GM19193 (cell line): ENCODE results near the gene MAST1.

ENCODE experiments used
- POLR2A ChIP-seq: IDR thresholded peaks from 4 replicates; pipeline ENCODE4 v1.6.1; 2011; ENCODE audit not compliant: insufficient read depth, insufficient read length; ENCODE audit errors: extremely low read depth

The MAST1 gene

GRCh38 chr19:12828494-12828893 is 9.8 kb upstream of the MAST1 start:
- no peak for TF ChIP-seq POLR2A

DNA sequence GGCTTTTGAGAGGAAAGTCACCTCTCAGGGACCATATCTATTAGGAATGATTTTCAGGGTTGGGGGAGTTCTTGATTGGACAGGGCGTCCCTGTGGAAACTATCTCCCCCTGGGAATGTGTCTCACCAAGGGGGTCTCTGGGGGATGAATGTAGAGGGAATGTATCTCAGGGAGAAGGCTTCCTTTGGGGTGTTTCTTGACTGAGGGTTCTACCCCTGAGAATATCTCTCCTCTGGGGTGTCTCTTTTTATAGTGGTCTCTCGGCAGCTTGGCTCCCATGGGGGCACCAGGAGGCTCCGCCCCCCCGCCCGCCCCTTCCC is 4.9 kb upstream of the MAST1 start:
- no peak for TF ChIP-seq POLR2A

DNA sequence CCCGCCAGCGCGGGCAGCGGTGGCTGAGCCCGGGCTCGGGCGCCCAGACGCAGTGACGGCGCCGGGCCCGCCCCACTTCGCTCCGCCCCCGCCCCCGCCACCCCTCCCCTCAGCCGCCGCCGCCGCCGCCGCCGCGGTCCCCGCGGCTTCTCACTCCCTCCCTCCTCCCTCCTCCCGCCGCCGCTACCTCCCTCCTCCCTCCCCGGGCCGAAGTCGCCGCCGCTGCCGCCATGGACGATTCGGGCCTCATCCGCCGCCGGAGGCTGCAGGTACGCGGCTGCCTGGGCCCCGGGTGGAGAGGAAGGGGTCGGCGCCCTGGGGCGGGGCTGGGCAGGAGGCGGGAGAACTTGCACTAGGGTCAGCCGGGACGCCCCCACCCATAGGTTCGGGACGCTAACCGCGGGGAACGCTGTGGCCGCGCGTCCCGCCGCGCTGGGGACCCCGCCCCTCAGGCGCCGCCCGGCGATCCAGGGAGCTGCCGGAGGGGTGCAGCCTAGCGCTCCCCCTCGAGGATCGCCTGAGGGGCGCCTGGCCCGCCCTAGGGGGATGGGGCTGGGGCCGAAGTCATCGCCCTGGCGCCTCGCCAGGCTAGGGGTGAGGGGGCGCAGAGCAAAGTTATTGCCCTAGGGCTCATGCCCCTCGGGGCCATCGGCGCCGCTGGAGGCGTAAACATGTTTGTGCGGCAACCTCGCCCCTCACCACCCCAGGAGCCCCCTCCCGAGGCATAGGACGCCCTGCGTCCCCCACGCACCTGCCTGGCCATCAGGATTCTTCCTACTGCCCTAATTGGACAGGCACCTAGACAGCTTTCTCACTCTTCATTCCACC is 4.4 kb upstream of the MAST1 start:
- TF ChIP-seq POLR2A = no peak

DNA sequence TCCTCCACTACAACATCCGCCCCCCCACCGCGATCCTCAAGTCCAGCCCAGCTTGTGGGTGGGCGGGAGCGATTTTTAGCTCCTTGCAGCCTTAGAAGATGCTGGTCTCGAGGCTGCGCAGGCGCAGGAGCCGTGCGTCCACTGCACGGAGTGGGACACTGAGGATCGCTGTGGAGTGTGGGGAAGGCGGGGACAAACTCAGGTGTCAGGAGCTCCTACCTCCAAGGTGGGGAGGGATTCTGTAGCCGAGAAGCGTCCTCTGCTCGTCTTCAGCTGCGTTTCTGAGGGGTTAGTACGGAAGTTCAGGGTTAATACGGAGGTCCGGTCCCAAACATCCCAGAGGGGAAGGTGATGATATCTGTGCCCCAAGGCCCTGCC is 3.8 kb upstream of the MAST1 start, which contains the start of gene RTBDN:
Gene RTBDN (minus strand): TSS at position 14 of the 378 bp plus-strand sequence. CDS start 4,600 bp downstream, outside the sequence.
- no peak for TF ChIP-seq POLR2A

GRCh38 chr19:12834976-12835757 is 3.1 kb upstream of the MAST1 start:
- no peak for TF ChIP-seq POLR2A

DNA sequence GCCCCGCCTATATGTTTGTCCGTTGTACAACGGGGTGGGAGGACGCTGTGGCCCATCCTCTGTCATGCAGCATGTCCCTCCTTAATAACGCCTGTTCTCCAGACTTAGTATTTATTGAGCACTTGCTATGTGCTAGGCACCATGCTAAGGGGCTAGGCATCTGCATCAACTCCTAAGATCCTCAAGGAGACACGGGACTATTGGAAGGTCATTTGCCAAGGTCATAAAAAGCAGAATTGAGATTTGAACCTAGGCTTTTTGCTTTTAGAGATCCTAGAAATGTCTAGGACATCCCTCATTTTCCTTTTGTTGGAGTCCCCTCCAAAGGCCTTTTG is 1.8 kb upstream of the MAST1 start:
- no peak for TF ChIP-seq POLR2A

- TF ChIP-seq POLR2A = no peak
Observed at GRCh38 chr19:12837225-12837624, 1.1 kb upstream of the MAST1 start.

DNA sequence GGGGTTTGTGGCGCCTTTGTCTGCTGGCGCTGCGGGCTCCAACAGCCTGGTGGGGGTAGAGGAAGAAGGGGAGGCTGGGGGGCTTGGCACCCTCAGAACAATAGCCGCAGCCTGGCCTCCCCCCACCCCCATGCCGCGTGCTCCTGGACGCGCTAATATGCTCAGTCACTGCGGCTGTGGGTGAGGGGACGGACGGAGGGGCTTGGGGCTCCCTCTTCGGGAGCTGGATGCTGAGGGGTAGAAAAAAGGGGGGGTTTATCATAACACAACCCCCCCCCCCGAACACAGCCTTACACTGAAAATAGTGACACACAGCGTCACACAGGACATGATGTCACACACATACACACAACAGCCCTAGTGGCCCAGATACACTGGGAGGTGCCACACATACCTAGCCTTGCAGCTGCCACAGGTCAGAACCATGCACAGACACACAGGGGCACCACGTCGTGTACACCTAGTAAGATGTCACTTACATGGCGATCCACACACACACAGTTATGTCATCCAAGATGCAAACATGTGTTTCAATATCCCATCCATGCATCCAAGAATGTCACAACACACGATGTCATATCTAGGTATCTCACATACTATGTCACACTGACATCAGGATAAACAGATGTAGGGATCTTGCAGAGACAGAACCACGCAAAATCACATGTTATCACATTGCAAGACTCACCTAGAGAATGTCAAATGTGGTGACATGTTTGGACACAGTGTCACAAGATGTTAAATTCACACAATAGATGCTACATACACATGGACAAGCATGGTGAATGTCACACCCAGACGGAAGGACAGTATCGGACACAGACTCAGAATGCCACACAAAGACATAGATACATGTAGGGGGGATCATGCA is 806 bp downstream of the MAST1 start:
- no peak for TF ChIP-seq POLR2A

DNA sequence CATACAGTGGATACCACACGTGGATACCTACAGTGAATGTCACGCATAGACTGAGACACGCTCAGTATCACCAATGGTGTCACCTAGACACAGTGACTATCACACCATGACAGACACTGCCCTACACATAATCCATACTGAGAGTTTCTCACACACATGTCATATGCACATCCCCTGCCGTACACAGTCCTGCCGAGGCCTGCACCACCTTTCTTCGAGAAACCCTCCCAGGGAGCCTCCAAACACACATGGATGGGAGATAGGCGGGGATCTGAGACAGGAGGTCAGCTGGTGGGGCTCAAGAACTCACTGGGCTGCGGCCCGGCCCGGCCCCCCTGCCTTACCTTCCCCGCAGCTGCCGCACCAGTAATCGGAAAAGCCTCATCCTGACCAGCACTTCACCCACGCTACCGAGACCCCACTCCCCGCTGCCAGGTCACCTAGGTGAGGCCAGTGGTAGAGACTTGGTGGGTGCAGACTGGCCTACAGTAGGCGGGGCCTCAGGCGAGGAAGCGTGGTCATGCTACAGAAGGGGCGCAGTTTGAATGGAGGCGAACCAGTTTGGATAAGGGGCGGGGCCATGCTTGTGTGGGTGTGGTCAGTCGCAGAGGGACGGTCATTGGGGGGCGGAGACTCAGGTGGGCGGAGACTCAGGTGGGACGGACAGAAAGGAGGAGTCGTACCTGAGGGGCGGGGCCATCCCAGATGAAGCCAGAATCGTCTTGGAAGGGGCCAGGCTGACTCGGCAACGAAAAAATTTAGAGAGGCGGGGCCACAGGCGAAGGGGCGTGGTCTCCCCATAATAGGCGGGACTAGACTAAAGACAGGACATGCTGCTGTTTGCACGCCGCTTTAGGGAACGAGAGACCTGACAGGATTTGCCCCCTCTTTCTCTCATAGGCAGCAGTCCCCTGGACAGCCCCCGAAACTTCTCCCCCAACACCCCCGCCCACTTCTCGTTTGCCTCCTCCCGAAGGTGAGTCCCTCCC is 2.1 kb downstream of the MAST1 start:
- no peak for TF ChIP-seq POLR2A

GRCh38 chr19:12841094-12841493 is 2.8 kb downstream of the MAST1 start:
- TF ChIP-seq POLR2A = no peak

DNA sequence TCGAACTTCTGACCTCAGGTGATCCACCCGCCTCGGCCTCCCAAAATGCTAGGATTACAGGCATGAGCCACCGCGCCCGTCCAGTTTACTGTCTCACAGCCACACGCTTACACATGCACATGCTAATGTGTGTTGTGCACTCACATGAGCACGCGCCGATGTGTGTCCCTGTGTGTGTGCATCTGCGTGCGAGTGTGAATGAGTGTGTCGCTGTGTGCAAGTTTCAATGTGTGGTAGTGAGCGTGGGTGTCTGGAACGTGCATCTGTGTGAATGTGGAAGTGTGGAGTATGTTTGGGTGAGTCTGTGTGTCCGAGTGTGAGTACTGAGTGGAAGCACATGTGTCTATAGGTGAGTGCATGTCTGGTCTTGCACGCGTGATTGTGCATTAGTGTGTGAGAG is 4.2 kb downstream of the MAST1 start:
- TF ChIP-seq POLR2A = no peak

- TF ChIP-seq POLR2A = no peak
Observed at GRCh38 chr19:12843328-12843727, 5.0 kb downstream of the MAST1 start.

DNA sequence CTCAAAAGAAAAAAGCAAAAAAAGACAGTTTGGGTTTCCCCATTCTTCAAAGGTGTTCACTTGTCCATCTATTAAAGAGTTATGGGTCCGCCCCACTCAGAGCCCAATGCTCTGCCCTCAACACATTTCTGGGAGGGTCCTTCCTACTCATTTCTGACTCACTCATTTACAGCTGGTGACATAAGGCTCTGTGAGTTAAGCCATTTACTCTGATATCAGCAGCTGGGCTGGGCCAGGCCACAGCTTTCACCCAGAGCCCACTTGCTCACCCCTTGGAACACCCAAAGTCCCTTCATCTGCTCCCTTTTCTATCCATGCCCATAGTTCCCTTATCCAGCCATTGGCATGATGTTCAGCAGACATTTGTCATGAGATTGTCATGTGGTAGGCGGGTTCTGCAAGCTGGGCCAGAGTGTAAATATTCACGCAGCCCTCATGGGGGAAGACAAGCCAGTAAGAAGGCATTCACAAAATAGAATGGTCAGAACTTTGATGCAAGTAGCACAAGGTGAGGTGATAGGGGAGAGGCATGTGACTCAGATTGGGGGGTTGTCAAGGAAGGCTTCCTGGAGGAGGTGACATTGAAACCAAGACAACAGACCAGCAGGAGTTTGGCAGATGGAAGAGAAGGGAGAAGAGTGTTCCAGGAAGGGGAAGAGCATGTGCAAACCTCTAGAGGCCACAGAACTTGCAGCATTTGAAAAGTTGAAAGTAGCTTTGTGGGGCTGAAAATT is 5.9 kb downstream of the MAST1 start:
- no peak for TF ChIP-seq POLR2A

GRCh38 chr19:12847159-12848139 is 9.1 kb downstream of the MAST1 start:
- no peak for TF ChIP-seq POLR2A
